Natural killer cell (primary cell): ENCODE measurements around the gene PRSS22. TPM values are rescaled to one million over a fixed set of nuclear protein-coding genes. Genes with fewer than 3 reads are reported as not detected.

Experiments used
- ATAC-seq, 3 donors: fragments of 150-1000 bp in 2 of 3; fragments of 200-7000 bp in 1 of 3; cut with Tn5 transposase; 1 replicate in 1 of 3; 2 replicates in 2 of 3; pipeline ENCODE4 v1.10.0; 2021; ENCODE audit warnings: mild to moderate bottlenecking in 2 of 3, moderate library complexity in 2 of 3
- DNase-seq, 2 donors: peaks; one replicate each; pipeline versions ENCODE4 v3.0.0 to v3.0.0-alpha.2; 2013 to 2021; ENCODE audit warnings: mixed read lengths in 1 of 2
- H3K27ac ChIP-seq: one replicate; pipeline ENCODE4 v1.5.1; 2013; ENCODE audit warnings: mild to moderate bottlenecking, low read length
- H3K27me3 ChIP-seq: one replicate; pipeline ENCODE4 v1.6.1; 2013; ENCODE audit warnings: low read length; ENCODE audit not compliant: control insufficient read depth, insufficient read depth
- H3K36me3 ChIP-seq: one replicate; pipeline ENCODE4 v1.6.1; 2013; ENCODE audit warnings: low read length; ENCODE audit not compliant: control insufficient read depth, insufficient read depth
- H3K4me1 ChIP-seq: one replicate; pipeline ENCODE4 v1.6.1; 2013; ENCODE audit warnings: low read length; ENCODE audit not compliant: control insufficient read depth, insufficient read depth
- H3K4me3 ChIP-seq: one replicate; pipeline ENCODE4 v1.5.1; 2013; ENCODE audit warnings: low read length
- H3K9me3 ChIP-seq: one replicate; pipeline ENCODE4 v1.6.1; 2013; ENCODE audit warnings: low read length; ENCODE audit not compliant: control insufficient read depth, insufficient read depth
- H3K27ac Mint-ChIP-seq, 2 donors: one replicate each; pipeline ENCODE4 v1.8.0; 2022; ENCODE audit warnings: mild to moderate bottlenecking in 2 of 2, mixed read lengths in 2 of 2, moderate library complexity in 1 of 2
- H3K27me3 Mint-ChIP-seq, 2 donors: one replicate each; pipeline ENCODE4 v1.8.0; 2022; ENCODE audit warnings: low read depth in 2 of 2, mixed read lengths in 2 of 2
- H3K36me3 Mint-ChIP-seq: one replicate; pipeline ENCODE4 v1.8.0; 2022; ENCODE audit warnings: mixed read lengths
- H3K4me1 Mint-ChIP-seq, 2 donors: one replicate each; pipeline ENCODE4 v1.8.0; 2022; ENCODE audit warnings: mixed read lengths in 2 of 2
- H3K4me3 Mint-ChIP-seq: one replicate; pipeline ENCODE4 v1.8.0; 2022; ENCODE audit warnings: mild to moderate bottlenecking, moderate library complexity, mixed read lengths
- H3K9me3 Mint-ChIP-seq, 2 donors: one replicate each; pipeline ENCODE4 v1.8.0; 2022; ENCODE audit warnings: mixed read lengths in 2 of 2
- CTCF ChIP-seq: fragments of 200-600 bp; IDR thresholded peaks from one replicate; pipeline ENCODE4 v1.8.0; 2022; ENCODE audit warnings: antibody characterized with exemption
- WGBS: methylation state at CpG from one replicate; pipeline ENCODE4 v1.1.7; 2013; ENCODE audit warnings: missing lambda C conversion rate; ENCODE audit not compliant: insufficient coverage; 5-methylcytosine and 5-hydroxymethylcytosine counted together
- intact Hi-C: fragments of 100-400 bp; cut with micrococcal nuclease; formaldehyde crosslinking; loops from one replicate; pipeline ENCODE4 v1.14.2; 2022
- total RNA-seq, 4 donors: library from RNA; stranded (reverse); fragments of 120-200 nt in 1 of 4; gene quantifications; one replicate each; pipeline versions ENCODE4 v1.2.3 to v1.2.4, GENCODE V29; 2013 to 2022

Gene PRSS22
- total RNA-seq, 3 donors from 2014 or later (not counting 1 experiment from before 2014, with no cell fraction given) = 1.5 to 7.7 (median 3.3) TPM

- Mint-ChIP-seq H3K27me3 (no peaks in the 10 kb centered on the region), H3K4me1 (peaks cover 62 to 67% of the 10 kb centered on the region in 2 donors), H3K36me3 (no peaks in the 10 kb centered on the region), H3K9me3 (no peaks in the 10 kb centered on the region), H3K4me3 (peak overlapping the region; percentile 75), H3K27ac (peak overlapping the region; percentile 30 to 96)
- H3K9me3 ChIP-seq = no peaks in the 10 kb centered on the region
- intact Hi-C loops = loop anchor here (1.0 to 5.0 kb wide), 2 partner anchors 42 to 79 kb away; partner anchors contain the start of gene FLYWCH2
- ATAC-seq (no peak), DNase-seq (no peak)
- peak overlapping the region; percentile 97 for H3K27ac ChIP-seq
- H3K36me3 ChIP-seq = peaks cover 2% of the 10 kb centered on the region
- H3K4me1 ChIP-seq = peaks cover 56% of the 10 kb centered on the region
- H3K27me3 ChIP-seq = no peaks in the 10 kb centered on the region
- TF ChIP-seq CTCF = no peak
- no peak overlapping the region for H3K4me3 ChIP-seq
- 93% methylated on average over 15 of the region's 15 CpGs for WGBS
Observed at GRCh38 chr16:2839650-2840450, 18.1 kb downstream of the PRSS22 start.

- Mint-ChIP-seq H3K4me1 (peaks cover 58 to 60% of the 10 kb centered on the region in 2 donors), H3K27me3 (no peaks in the 10 kb centered on the region), H3K36me3 (no peaks in the 10 kb centered on the region), H3K9me3 (no peaks in the 10 kb centered on the region), H3K4me3 (peak overlapping the region; percentile 75), H3K27ac (peak overlapping the region; percentile 30 to 96)
- H3K27me3 ChIP-seq = no peaks in the 10 kb centered on the region
- peaks cover 56% of the 10 kb centered on the region for H3K4me1 ChIP-seq
- WGBS = 18% methylated on average over 12 of the region's 12 CpGs
- H3K4me3 ChIP-seq = no peak overlapping the region
- ATAC-seq (peak; percentile 37 to 61 (median 46)), DNase-seq (peak; percentile 58 to 81)
- TF ChIP-seq CTCF = peak; percentile 80
- intact Hi-C loops = loop anchor here (1.0 kb wide), 1 partner anchor 80 kb away; no protein-coding TSS in a partner anchor
- peak overlapping the region; percentile 6 for H3K27ac ChIP-seq
- no peaks in the 10 kb centered on the region for H3K9me3 ChIP-seq
- peaks cover 2% of the 10 kb centered on the region for H3K36me3 ChIP-seq
Observed at GRCh38 chr16:2838928-2839327, 19.0 kb downstream of the PRSS22 start.

- TF ChIP-seq CTCF = no peak
- no peak for DNase-seq
- H3K36me3 ChIP-seq = peaks cover 2% of the 10 kb centered on the region
- no peak overlapping the region for H3K27ac ChIP-seq
- Mint-ChIP-seq H3K4me1 (peaks cover 50 to 52% of the 10 kb centered on the region in 2 donors), H3K4me3 (no peak overlapping the region), H3K27me3 (peaks cover 0 to 3% of the 10 kb centered on the region in 2 donors), H3K9me3 (no peaks in the 10 kb centered on the region), H3K36me3 (no peaks in the 10 kb centered on the region), H3K27ac (peak overlapping the region; percentile 30 to 96)
- no peak for ATAC-seq
- H3K4me3 ChIP-seq = no peak overlapping the region
- 89% methylated on average over 13 of the region's 13 CpGs for WGBS
- no peaks in the 10 kb centered on the region for H3K27me3 ChIP-seq
- H3K4me1 ChIP-seq = peaks cover 38% of the 10 kb centered on the region
- intact Hi-C loops = no loop called here
- H3K9me3 ChIP-seq = no peaks in the 10 kb centered on the region
Observed at GRCh38 chr16:2836646-2837508, 21.1 kb downstream of the PRSS22 start.
